GM10248 (cell line): ENCODE results near the gene TBCE.
"Not testable (repeated sequence)": the region's sequence is repeated elsewhere in the genome, so short reads cannot be mapped to it uniquely, and the experiment has no call there.

Source experiments
- CTCF ChIA-PET: fragments of 300-600 bp; sonication (Branson Sonifier 250); formaldehyde crosslinking; extraction: SDS; loops from one replicate; lab custom pipeline; 2021; ENCODE audit warnings: antibody characterized with exemption; lab: Yijun Ruan, JAX
- POLR2A ChIA-PET: fragments of 350-650 bp; sonication (Branson Sonifier 250); formaldehyde crosslinking; extraction: SDS; loops from one replicate; lab custom pipeline; 2020; ENCODE audit warnings: antibody characterized with exemption; lab: Yijun Ruan, JAX
- DNase-seq: peaks from one replicate; pipeline ENCODE4 v3.0.0; 2012; ENCODE audit errors: extremely low spot score
- CTCF ChIP-seq: IDR thresholded peaks from 2 replicates; pipeline ENCODE4 v1.5.1; 2012; ENCODE audit warnings: mild to moderate bottlenecking, low read depth; ENCODE audit errors: extremely low read depth, missing control alignments, control extremely low read depth

Gene TBCE

GRCh38 chr1:235454021-235454420, 86.8 kb downstream of the TBCE start:
- DNase-seq: no peak
- ChIA-PET CTCF (interaction anchor here (1.0 kb wide), 1 partner anchor 11 kb away, joined by 3 read pairs; no protein-coding TSS in a partner anchor), POLR2A (no interaction called here)
- no peak for TF ChIP-seq CTCF

GRCh38 chr1:235455097-235455496, 87.9 kb downstream of the TBCE start:
- ChIA-PET POLR2A (no interaction called here), CTCF (interaction anchor here (0.9 to 1.3 kb wide), 2 partner anchors 11 to 17 kb away, joined by 3 to 4 read pairs; no protein-coding TSS in a partner anchor)
- DNase-seq: no peak
- no peak for TF ChIP-seq CTCF

- ChIA-PET POLR2A (no interaction called here), CTCF (interaction anchor here (1.3 kb wide), 1 partner anchor 16 kb away, joined by 4 read pairs; no protein-coding TSS in a partner anchor)
- no peak for DNase-seq
- no peak for TF ChIP-seq CTCF
Measured at GRCh38 chr1:235455823-235456222, 88.6 kb downstream of the TBCE start.

- DNase-seq, POLR2A ChIA-PET, CTCF ChIA-PET: not testable (repeated sequence)
Measured at GRCh38 chr1:235457856-235458255, 90.6 kb downstream of the TBCE start.

- ChIA-PET POLR2A (interaction anchor here (0.6 kb wide), 1 partner anchor 132 kb away, joined by 3 read pairs; no protein-coding TSS in a partner anchor), CTCF (interaction anchor here (0.7 to 1.3 kb wide), 3 partner anchors 10 to 44 kb away, joined by 3 read pairs; no protein-coding TSS in a partner anchor)
- no peak for TF ChIP-seq CTCF
- DNase-seq: no peak
Measured at GRCh38 chr1:235460770-235461169, 93.5 kb downstream of the TBCE start.

GRCh38 chr1:235461954-235462353, 94.7 kb downstream of the TBCE start:
- CTCF ChIA-PET: no interaction called here
- TF ChIP-seq CTCF: no peak
- POLR2A ChIA-PET: no interaction called here
- DNase-seq: no peak

- POLR2A ChIA-PET, CTCF ChIA-PET, DNase-seq: not testable (repeated sequence)
Measured at GRCh38 chr1:235462832-235463231, 95.6 kb downstream of the TBCE start.

GRCh38 chr1:235465066-235465465, 97.8 kb downstream of the TBCE start:
- DNase-seq: no peak
- ChIA-PET CTCF (no interaction called here), POLR2A (no interaction called here)
- no peak for TF ChIP-seq CTCF
